ENCODE data around the gene ASB5.

- no peak for TF ChIP-seq RARB (CRISPR knock-in tag; IDR thresholded peaks at IDR 0.05)
- no peak for TF ChIP-seq BACH2 (CRISPR knock-in tag; IDR thresholded peaks at IDR 0.05; ENCODE audit: borderline replicate concordance)
These were observed 39.4 kb upstream of the ASB5 start for GRCh38 chr4:176308441-176308840.
